Cortex of kidney (tissue), 1 donor: Measurements from ENCODE around the gene GRK5.
"Not testable (repeated sequence)": the region's sequence is repeated elsewhere in the genome, so short reads cannot be mapped to it uniquely, and the experiment has no call there.

ENCODE experiments used
- DNase-seq: peaks from one replicate; lab custom pipeline; 2025; lab: John Stamatoyannopoulos, UW

GRK5 gene

GRCh38 chr10:119276194-119276593 is 68.8 kb downstream of the GRK5 start:
- DNase-seq: not testable (repeated sequence)

- DNase-seq: no peak
Observed at GRCh38 chr10:119278126-119278709, 70.8 kb downstream of the GRK5 start.

GRCh38 chr10:119279441-119279840 is 72.1 kb downstream of the GRK5 start:
- DNase-seq: no peak

GRCh38 chr10:119281581-119282071 is 74.3 kb downstream of the GRK5 start:
- DNase-seq: no peak

- no peak for DNase-seq
Observed at GRCh38 chr10:119282446-119282845, 75.1 kb downstream of the GRK5 start.

GRCh38 chr10:119283387-119283786 is 76.0 kb downstream of the GRK5 start:
- DNase-seq: no peak

- no peak for DNase-seq
Observed at GRCh38 chr10:119283818-119284217, 76.4 kb downstream of the GRK5 start.

- DNase-seq: no peak
Observed at GRCh38 chr10:119284679-119285096, 77.3 kb downstream of the GRK5 start.

- no peak for DNase-seq
Observed at GRCh38 chr10:119285495-119286267, 78.3 kb downstream of the GRK5 start.

- no peak for DNase-seq
Observed at GRCh38 chr10:119286516-119286915, 79.1 kb downstream of the GRK5 start.

- no peak for DNase-seq
Observed at GRCh38 chr10:119286983-119287633, 79.7 kb downstream of the GRK5 start.

GRCh38 chr10:119288574-119289001 is 81.2 kb downstream of the GRK5 start:
- no peak for DNase-seq

GRCh38 chr10:119289227-119289920 is 82.0 kb downstream of the GRK5 start:
- no peak for DNase-seq

GRCh38 chr10:119290301-119291048 is 83.1 kb downstream of the GRK5 start:
- no peak for DNase-seq

- DNase-seq: no peak
Observed at GRCh38 chr10:119291223-119291900, 84.0 kb downstream of the GRK5 start.

- DNase-seq: no peak
Observed at GRCh38 chr10:119292968-119293760, 85.8 kb downstream of the GRK5 start.

- no peak for DNase-seq
Observed at GRCh38 chr10:119296703-119297102, 89.3 kb downstream of the GRK5 start.

GRCh38 chr10:119297207-119297968 is 90.0 kb downstream of the GRK5 start:
- DNase-seq: no peak

GRCh38 chr10:119298810-119299209 is 91.4 kb downstream of the GRK5 start:
- DNase-seq: no peak
